Fibroblast of peridontal ligament (primary cell): ENCODE results near the gene THEM5.

Source experiments
- DNase-seq: peaks from one replicate; pipeline ENCODE4 v3.0.0-alpha.2; 2010; ENCODE audit errors: extremely low read depth

Gene THEM5

DNA sequence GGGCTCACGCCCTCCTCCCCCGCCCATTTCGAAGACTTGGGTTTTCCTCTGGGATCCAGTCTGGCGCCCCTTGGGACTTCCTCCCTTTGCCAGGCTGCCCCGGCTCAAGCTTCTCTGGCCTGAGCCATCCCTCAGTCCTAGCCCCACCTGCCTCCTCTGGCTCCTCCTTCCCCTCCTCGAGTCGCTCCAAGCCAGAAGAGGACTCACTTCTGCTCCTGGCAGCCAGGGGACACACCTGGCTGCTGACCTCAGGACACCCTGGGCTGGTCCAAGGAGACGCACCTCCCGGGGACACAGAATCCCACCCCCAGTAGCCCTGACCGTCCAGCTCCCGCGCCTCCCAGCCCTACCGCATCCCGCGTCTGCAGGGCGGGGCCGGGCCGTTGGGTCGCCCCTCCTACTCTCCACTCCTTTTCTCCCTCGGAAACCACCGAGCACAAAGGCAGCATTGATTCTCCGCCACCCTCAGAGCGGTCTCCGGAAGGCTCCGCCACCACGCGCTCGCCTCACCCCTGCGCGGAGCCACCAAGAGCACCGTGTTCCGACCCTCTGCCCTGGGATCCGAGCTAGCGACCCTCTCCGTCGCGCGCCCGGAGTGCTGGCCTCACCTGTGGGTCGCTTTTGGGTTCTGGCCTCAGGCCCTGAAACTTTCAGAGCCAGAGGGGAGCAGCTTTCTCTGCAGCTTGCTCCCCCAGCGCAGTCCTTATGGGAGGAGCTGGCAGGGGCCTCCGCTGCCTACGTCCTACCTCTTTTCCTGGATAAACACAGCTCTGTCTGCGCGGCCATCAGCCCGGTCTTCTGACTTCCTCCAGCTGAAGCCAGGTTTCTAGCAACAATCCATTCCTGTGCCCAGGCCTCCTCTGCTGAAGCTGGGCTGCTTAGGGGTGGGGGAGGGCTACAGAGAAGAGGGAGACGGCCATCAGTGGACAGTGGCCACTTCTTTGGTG, 13.8 kb downstream of the THEM5 start, which contains the start of gene C2CD4D:
C2CD4D (minus strand) TSS at position 364 of the 947 bp plus-strand sequence. CDS start 831 bp downstream, outside the sequence.
- no peak for DNase-seq

GRCh38 chr1:151839082-151839412, 14.5 kb downstream of the THEM5 start:
- DNase-seq: no peak

GRCh38 chr1:151838222-151839081, 15.1 kb downstream of the THEM5 start:
- DNase-seq: no peak

DNA sequence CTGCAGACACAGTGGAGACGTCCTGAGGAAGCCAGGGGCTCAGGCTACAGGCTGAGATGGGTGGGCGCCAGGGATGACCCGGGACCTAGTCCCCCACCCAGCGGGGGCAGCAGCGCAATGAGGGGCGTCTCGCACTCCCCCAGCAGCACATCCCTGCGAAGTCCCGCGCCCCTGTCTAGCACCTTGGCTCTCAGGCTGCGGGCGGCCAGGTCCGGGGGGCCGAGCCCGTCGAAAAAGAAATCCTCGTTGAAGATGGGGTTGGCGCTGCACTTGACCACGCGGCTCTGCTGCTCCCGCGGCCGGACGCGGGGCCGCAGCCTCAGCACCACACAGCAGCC, 15.7 kb downstream of the THEM5 start:
- DNase-seq: no peak

DNA sequence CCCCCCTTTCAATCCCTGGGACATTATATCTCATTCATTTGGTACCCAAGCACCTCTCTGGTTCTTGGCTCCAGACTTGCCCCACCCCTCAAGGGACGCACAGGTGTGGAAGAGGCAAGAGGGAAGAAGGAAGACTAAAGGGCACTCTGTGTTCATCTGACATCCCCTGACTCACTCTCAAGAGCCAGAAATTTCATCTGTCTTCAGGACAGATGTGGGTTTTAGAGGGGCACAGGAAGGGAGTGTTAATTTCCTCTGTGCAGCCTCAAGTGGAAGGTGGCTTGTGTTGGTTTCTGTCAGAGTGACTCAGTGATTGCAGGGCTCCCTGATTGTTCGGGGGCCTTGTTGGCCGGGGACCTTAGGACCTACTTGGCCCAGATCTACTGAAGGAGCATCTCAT, 16.3 kb downstream of the THEM5 start:
- no peak for DNase-seq

- no peak for DNase-seq
Measured at GRCh38 chr1:151835596-151835995, 17.9 kb downstream of the THEM5 start.

GRCh38 chr1:151834239-151834638, 19.3 kb downstream of the THEM5 start:
- no peak for DNase-seq

DNA sequence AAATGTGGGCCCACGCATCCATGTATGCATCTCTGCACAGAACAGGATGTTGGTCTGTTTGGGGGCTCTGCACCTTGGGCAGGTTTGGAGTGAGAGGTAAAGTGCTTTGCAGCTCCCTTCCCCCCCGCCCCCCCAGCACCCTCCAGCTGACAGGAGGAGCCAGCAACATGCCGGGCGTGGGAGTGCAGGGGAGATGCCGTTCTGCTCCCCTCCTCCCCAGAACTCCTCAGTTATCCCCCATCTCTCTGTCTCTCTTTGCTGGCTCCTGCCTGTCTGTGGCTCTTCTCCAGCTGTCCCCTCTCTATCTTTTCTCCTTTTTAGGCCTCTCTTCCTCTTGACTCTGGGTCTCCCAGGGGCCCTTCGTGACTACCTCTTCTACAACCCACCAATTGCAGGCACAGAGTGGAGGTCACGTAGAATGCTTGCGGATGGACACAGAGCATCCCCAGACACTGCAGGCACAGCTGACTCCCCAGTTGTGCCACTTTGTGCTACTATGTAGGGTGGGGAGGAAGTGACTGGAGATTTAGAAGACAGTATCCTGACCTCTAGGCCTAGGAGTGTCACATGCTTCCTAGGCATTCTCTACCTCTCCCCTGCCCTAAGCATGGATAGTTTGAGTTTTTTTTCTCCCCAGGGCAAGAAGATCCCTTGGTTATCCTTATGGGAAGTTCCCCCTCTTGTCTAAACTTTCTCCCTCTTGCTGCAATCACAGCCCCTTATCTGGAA, 20.2 kb downstream of the THEM5 start:
- no peak for DNase-seq

DNA sequence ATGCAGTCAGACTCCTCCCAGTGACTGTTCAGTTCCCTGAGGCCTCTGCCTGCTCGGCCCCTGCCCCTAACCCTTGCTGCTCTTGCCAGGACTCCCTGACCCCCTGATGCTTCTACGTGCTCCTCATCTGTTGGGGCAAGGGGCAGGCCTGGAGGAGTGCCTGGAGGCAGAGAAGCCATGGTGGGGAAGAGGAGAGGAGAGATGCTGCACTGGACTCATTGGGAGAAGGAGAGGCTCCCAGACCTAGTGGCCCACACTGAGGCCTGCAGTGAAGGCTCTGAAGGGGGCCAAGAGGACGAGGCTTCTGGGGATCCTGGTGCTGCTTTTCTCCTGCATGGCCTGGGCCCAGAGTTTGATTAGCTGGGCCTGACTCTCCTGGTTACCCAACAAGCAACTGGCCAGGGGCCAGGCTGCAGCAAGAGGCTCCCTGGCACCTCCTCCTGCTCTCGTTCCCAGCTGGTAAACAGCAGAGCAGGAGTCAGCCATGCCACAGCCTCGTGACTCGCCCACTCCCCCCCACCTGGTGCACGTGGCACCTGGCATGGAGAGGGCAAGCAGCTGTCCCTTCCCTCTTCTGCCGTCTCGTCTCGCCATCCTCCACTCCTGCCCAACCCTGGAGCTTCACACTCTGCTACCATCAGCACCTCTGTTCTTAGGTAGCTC, 21.1 kb downstream of the THEM5 start:
- DNase-seq: peak; percentile 58

DNA sequence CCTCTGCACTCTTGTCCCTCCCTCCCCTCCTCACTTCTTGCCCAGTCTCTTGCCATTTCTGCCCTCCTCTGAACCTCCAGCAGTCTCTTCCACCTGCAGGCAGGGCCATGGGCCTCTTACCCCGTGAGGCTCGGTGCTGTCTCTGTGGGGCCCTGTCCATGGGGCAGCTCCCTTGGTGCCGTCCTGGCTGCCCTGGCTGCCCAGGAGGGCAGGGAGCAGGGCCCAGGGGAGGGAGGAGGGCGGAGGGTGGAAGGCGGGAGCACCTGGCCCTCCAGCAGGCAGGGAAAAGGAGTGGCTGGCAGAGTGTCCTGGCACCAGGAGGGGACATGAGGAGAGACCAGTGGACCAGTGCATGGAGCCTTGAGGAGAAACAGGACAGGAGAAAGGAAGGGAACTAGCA, 21.9 kb downstream of the THEM5 start, which contains the start of gene RORC:
RORC (minus strand) TSS at position 198 of the 400 bp plus-strand sequence; CDS start at position 160, 38 bp downstream.
- no peak for DNase-seq

- no peak for DNase-seq
Measured at GRCh38 chr1:151831256-151831591, 22.3 kb downstream of the THEM5 start.

DNA sequence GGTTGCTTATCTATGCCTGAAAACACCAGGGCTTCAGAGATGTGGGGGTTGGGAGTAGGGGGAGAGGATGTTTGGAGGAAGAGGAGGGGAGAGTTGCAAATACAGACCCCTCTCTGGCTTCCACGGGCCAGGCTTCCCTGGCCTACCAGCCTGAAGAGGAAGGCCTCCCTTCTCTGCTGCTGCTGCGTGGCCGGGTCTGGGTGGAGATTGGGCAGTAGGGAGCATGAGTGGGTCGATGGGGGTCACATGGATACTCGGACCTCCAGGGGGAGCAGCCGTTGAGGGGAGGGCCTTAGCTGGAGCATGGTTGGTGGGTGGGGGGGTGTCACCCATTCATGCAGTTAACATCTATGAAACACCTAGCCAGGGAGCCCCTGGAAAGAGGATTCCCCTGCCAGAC, 23.5 kb downstream of the THEM5 start:
- DNase-seq: no peak

- DNase-seq: no peak
Measured at GRCh38 chr1:151829352-151830046, 24.0 kb downstream of the THEM5 start.

- DNase-seq: no peak
Measured at GRCh38 chr1:151828921-151829320, 24.6 kb downstream of the THEM5 start.

GRCh38 chr1:151827853-151828252, 25.7 kb downstream of the THEM5 start:
- no peak for DNase-seq

DNA sequence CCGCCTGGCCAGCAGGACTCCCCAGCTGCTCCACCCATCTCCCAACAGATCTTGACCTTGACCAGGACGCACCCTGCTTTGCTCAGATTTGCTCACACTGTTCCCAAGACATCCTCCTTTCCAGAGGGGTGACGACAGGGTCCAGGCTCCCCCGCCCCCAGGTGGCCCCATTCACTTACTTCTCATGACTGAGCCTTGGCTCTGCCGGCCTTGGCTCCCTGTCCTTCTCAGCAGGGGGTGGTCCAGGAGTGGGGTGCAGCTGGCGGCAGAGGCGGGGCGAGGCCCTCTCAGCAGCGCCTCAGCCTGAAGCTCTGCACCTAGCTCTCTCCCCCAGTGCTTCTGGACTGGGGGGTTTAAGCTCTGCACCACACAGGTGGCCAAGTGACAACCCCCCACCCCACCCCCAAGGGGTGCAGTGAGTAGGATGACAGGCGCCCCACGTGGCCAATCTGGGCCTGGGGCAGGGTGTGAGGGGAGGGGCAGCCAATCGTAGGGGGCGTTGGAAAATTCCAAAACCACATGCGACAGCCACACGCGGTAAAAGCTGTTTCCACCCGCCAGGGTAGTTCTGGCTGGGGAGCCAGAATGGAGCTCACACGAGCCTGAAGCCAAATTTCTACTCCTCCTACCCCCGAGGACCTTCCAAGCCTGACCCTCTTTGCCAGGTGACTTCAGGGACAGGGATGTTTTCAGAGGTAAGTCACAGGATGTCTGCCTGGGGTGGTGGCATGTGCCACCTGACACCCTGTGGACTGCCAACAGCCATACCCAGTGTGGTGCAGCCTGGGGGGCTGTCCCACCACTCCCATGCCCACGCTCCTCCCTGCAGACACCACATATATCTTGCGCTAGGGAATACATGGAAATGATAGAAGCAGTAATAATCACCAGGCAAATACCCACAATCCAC, 27.5 kb downstream of the THEM5 start:
- no peak for DNase-seq

GRCh38 chr1:151825204-151825603, 28.3 kb downstream of the THEM5 start:
- DNase-seq: no peak

GRCh38 chr1:151823175-151823574, 30.3 kb downstream of the THEM5 start:
- DNase-seq: no peak

GRCh38 chr1:151822404-151822803, 31.1 kb downstream of the THEM5 start:
- no peak for DNase-seq

GRCh38 chr1:151820940-151821339, 32.6 kb downstream of the THEM5 start:
- DNase-seq: no peak
